Gastroesophageal sphincter (tissue), 4 donors: ENCODE measurements around the gene ZSCAN20. TPM values are rescaled to one million over a fixed set of nuclear protein-coding genes. Genes with fewer than 3 reads are reported as not detected.

ENCODE experiments used
- ATAC-seq: fragments of 150-250 bp; one replicate; pipeline ENCODE4 v1.9.1; 2016; ENCODE audit warnings: mild to moderate bottlenecking, moderate library complexity
- H3K27ac ChIP-seq, 4 donors: fragments of 200-600 bp; sonication (generic) in 3 of 4; 1 replicate in 3 of 4; 2 replicates in 1 of 4; pipeline ENCODE4 v1.5.1; 2016 to 2019
- H3K27me3 ChIP-seq: fragments of 200-600 bp; sonication (generic); one replicate; pipeline ENCODE4 v1.5.1; 2019
- H3K36me3 ChIP-seq, 2 donors: fragments of 200-600 bp; sonication (generic); one replicate each; pipeline ENCODE4 v1.5.1; 2019; ENCODE audit warnings: control low read depth in 1 of 2
- H3K4me1 ChIP-seq, 3 donors: fragments of 200-600 bp; sonication (generic); 1 replicate in 2 of 3; 2 replicates in 1 of 3; pipeline ENCODE4 v1.5.1; 2016 to 2019; ENCODE audit warnings: control low read depth in 2 of 3
- H3K4me3 ChIP-seq, 2 donors: fragments of 200-600 bp; sonication (generic); one replicate each; pipeline ENCODE4 v1.5.1; 2019; ENCODE audit warnings: mild to moderate bottlenecking in 1 of 2, moderate library complexity in 1 of 2
- H3K9me3 ChIP-seq, 3 donors: fragments of 200-600 bp; sonication (generic); one replicate each; pipeline ENCODE4 v1.5.1; 2017 to 2019; ENCODE audit warnings: control low read depth in 2 of 3
- CTCF ChIP-seq, 4 experiments: fragments of 200-600 bp in 2 of 4; fragments of 450-650 bp in 2 of 4; sonication (generic) in 1 of 4; IDR thresholded peaks; one replicate each; pipeline ENCODE4 v1.5.1; 2017 to 2019; ENCODE audit warnings: antibody characterized with exemption in 4 of 4, mild to moderate bottlenecking in 2 of 4, moderate library complexity in 2 of 4
- EP300 ChIP-seq: sonication (generic); formaldehyde crosslinking; IDR thresholded peaks from one replicate; pipeline ENCODE4 v1.6.1; 2017; ENCODE audit warnings: antibody characterized with exemption, mild to moderate bottlenecking
- POLR2A ChIP-seq, 2 donors: fragments of 450-650 bp; IDR thresholded peaks; one replicate each; pipeline ENCODE4 v1.6.1; 2017; ENCODE audit warnings: antibody characterized with exemption in 2 of 2, mild to moderate bottlenecking in 2 of 2, moderate library complexity in 1 of 2
- POLR2AphosphoS5 ChIP-seq: sonication (generic); formaldehyde crosslinking; IDR thresholded peaks from one replicate; pipeline ENCODE4 v1.6.1; 2017; ENCODE audit warnings: antibody characterized with exemption
- WGBS, 2 donors: methylation state at CpG; one replicate each; pipeline ENCODE4 v1.1.5; 2018; ENCODE audit warnings: low coverage in 1 of 2; 5-methylcytosine and 5-hydroxymethylcytosine counted together
- total RNA-seq, 4 donors: library from RNA; depleted of rRNA; stranded (reverse); fragments of >200 nt; gene quantifications; one replicate each; pipeline ENCODE4 v1.1.0, GENCODE V29; 2016

Gene ZSCAN20
- total RNA-seq, 4 donors from 2014 or later = 6.7 to 9.2 (median 7.5) TPM

- Histone ChIP-seq H3K4me1 (no peaks in the 10 kb centered on the region), H3K36me3 (no peaks in the 10 kb centered on the region), H3K27ac (no peak overlapping the region), H3K4me3 (no peak overlapping the region), H3K27me3 (no peaks in the 10 kb centered on the region), H3K9me3 (no peaks in the 10 kb centered on the region)
- no peak for TF ChIP-seq POLR2A (IDR thresholded peaks at IDR 0.05)
- no peak for ATAC-seq
- 100% methylated on average over 1 to 7 of the region's 27 CpGs for WGBS, 2 donors
Observed at GRCh38 chr1:33519240-33519884, 46.9 kb downstream of the ZSCAN20 start.

GRCh38 chr1:33524586-33524985, 52.1 kb downstream of the ZSCAN20 start:
- no peaks in the 10 kb centered on the region for H3K9me3 ChIP-seq
- no peak for ATAC-seq
- H3K36me3 ChIP-seq = no peaks in the 10 kb centered on the region
- TF ChIP-seq POLR2AphosphoS5 (no peak), CTCF (IDR thresholded peaks at IDR 0.05) (no peak), EP300 (no peak), POLR2A (IDR thresholded peaks at IDR 0.05) (no peak)
- H3K27me3 ChIP-seq = no peaks in the 10 kb centered on the region
- H3K27ac ChIP-seq = no peak overlapping the region
- H3K4me1 ChIP-seq = no peaks in the 10 kb centered on the region
- no CpG with 5 or more reads among the region's 3 CpGs for WGBS, 2 donors
- H3K4me3 ChIP-seq = no peak overlapping the region

- Histone ChIP-seq H3K9me3 (no peaks in the 10 kb centered on the region), H3K4me1 (no peaks in the 10 kb centered on the region), H3K36me3 (no peaks in the 10 kb centered on the region), H3K27me3 (no peaks in the 10 kb centered on the region), H3K27ac (no peak overlapping the region), H3K4me3 (no peak overlapping the region)
- WGBS, 2 donors = 74% methylated on average over 4 of the region's 4 CpGs; no CpG with 5 or more reads in 1 of the 2 donors
- TF ChIP-seq POLR2A (IDR thresholded peaks at IDR 0.05) (no peak), POLR2AphosphoS5 (no peak), CTCF (IDR thresholded peaks at IDR 0.05) (no peak), EP300 (no peak)
- no peak for ATAC-seq
Observed at GRCh38 chr1:33527934-33528333, 55.5 kb downstream of the ZSCAN20 start.

GRCh38 chr1:33529957-33530356, 57.5 kb downstream of the ZSCAN20 start:
- Histone ChIP-seq H3K36me3 (no peaks in the 10 kb centered on the region), H3K4me3 (no peak overlapping the region), H3K4me1 (no peaks in the 10 kb centered on the region), H3K9me3 (no peaks in the 10 kb centered on the region), H3K27ac (no peak overlapping the region), H3K27me3 (no peaks in the 10 kb centered on the region)
- no peak for ATAC-seq
- TF ChIP-seq POLR2AphosphoS5 (no peak), EP300 (no peak), POLR2A (IDR thresholded peaks at IDR 0.05) (no peak), CTCF (IDR thresholded peaks at IDR 0.05) (no peak)
- 50 to 56% methylated on average over 1 of the region's 1 CpG for WGBS, 2 donors

GRCh38 chr1:33532250-33532649, 59.8 kb downstream of the ZSCAN20 start:
- ATAC-seq = no peak
- whole genome bisulfite sequencing, 2 donors = 69 to 79% methylated on average over 2 to 3 of the region's 3 CpGs
- TF ChIP-seq EP300 (no peak), POLR2A (IDR thresholded peaks at IDR 0.05) (no peak), CTCF (IDR thresholded peaks at IDR 0.05) (no peak), POLR2AphosphoS5 (no peak)
- no peaks in the 10 kb centered on the region for H3K36me3 ChIP-seq
- H3K27me3 ChIP-seq = no peaks in the 10 kb centered on the region
- H3K4me1 ChIP-seq = no peaks in the 10 kb centered on the region
- no peak overlapping the region for H3K27ac ChIP-seq
- H3K9me3 ChIP-seq = no peaks in the 10 kb centered on the region
- H3K4me3 ChIP-seq = no peak overlapping the region
